ENCODE data around the gene EP400. TPM values are rescaled to one million over a fixed set of nuclear protein-coding genes. Genes with fewer than 3 reads are reported as not detected.
A peak's percentile ranks its signal among the peaks of the same experiment; 100 is the strongest.

Gene EP400
- total and polyA plus RNA-seq, 7 donors = 8.0 to 24.5 (median 18.4) TPM

GRCh38 chr12:131912518-131913274, 37.0 kb upstream of the EP400 start:
- no peaks in the 10 kb centered on the region for H3K9me3 ChIP-seq
- DNase-seq (peak; percentile 79 to 88), ATAC-seq (peak; percentile 51 to 65 (median 56))
- no peak overlapping the region for H3K4me3 ChIP-seq
- TF ChIP-seq, protein P1, sequence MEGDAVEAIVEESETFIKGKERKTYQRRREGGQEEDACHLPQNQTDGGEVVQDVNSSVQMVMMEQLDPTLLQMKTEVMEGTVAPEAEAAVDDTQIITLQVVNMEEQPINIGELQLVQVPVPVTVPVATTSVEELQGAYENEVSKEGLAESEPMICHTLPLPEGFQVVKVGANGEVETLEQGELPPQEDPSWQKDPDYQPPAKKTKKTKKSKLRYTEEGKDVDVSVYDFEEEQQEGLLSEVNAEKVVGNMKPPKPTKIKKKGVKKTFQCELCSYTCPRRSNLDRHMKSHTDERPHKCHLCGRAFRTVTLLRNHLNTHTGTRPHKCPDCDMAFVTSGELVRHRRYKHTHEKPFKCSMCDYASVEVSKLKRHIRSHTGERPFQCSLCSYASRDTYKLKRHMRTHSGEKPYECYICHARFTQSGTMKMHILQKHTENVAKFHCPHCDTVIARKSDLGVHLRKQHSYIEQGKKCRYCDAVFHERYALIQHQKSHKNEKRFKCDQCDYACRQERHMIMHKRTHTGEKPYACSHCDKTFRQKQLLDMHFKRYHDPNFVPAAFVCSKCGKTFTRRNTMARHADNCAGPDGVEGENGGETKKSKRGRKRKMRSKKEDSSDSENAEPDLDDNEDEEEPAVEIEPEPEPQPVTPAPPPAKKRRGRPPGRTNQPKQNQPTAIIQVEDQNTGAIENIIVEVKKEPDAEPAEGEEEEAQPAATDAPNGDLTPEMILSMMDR (IDR thresholded peaks at IDR 0.05) = no peak
- no peaks in the 10 kb centered on the region for H3K27me3 ChIP-seq (ENCODE audit: insufficient read depth in 3 of 3, low read length in 2 of 3)
- H3K36me3 ChIP-seq (ENCODE audit: insufficient read depth in 1 of 2, low read depth in 1 of 2) = peaks cover 0 to 94% of the 10 kb centered on the region in 2 donors
- 61 to 68% (median 66%) methylated on average over 18 to 20 of the region's 20 CpGs for WGBS, 3 donors
- peak overlapping the region; percentile 27 for H3K27ac ChIP-seq
- intact Hi-C loops (cut with DNase I) = no loop called here
- peaks cover 9% of the 10 kb centered on the region for H3K4me1 ChIP-seq

DNA sequence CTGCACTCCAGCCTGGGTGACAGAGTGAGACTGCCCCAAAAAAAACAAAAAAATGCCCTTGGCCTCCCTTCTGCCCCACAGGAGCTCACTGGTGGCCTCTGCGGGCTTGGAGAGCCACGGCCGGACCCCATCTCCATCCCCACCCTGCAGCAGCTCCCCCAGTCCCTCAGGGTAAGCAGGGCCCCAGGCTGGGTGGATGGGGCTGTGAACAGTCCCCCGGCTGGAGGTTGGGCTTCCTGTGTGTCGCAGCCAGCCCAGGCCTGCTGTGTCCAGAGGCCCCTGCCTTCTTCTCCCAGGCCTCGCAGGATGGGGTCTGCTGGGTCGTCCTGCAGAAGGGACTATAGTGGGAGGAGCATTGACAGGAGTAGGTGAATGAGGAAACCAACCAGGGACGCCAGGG, 36.1 kb upstream of the EP400 start:
- Histone ChIP-seq H3K9me3 (no peaks in the 10 kb centered on the region), H3K27ac (no peak overlapping the region), H3K4me3 (no peak overlapping the region), H3K36me3 (ENCODE audit: insufficient read depth in 1 of 2, low read depth in 1 of 2) (peaks cover 0 to 93% of the 10 kb centered on the region in 2 donors), H3K27me3 (ENCODE audit: insufficient read depth in 3 of 3, low read length in 2 of 3) (no peaks in the 10 kb centered on the region), H3K4me1 (peaks cover 9% of the 10 kb centered on the region)
- TF ChIP-seq, protein P1 (IDR thresholded peaks at IDR 0.05) = no peak
- ATAC-seq = no peak
- no peak for DNase-seq
- 89 to 92% (median 91%) methylated on average over 7 to 8 of the region's 8 CpGs for WGBS, 3 donors
- intact Hi-C loops (cut with DNase I) = no loop called here

- 93 to 97% (median 95%) methylated on average over 14 of the region's 14 CpGs for WGBS, 3 donors
- no peak for ATAC-seq
- Histone ChIP-seq H3K27me3 (ENCODE audit: insufficient read depth in 3 of 3, low read length in 2 of 3) (no peaks in the 10 kb centered on the region), H3K36me3 (ENCODE audit: insufficient read depth in 1 of 2, low read depth in 1 of 2) (peaks cover 0 to 91% of the 10 kb centered on the region in 2 donors), H3K4me3 (no peak overlapping the region), H3K9me3 (no peaks in the 10 kb centered on the region), H3K4me1 (peaks cover 9% of the 10 kb centered on the region), H3K27ac (no peak overlapping the region)
- TF ChIP-seq, protein P1 (IDR thresholded peaks at IDR 0.05) = no peak
- intact Hi-C loops (cut with DNase I) = no loop called here
- peak in 1 of 2 donors; percentile 47 for DNase-seq
Observed at GRCh38 chr12:131914179-131914702, 35.5 kb upstream of the EP400 start.

GRCh38 chr12:131915000-131915689, 34.6 kb upstream of the EP400 start:
- intact Hi-C loops (cut with DNase I) = no loop called here
- H3K27me3 ChIP-seq (ENCODE audit: insufficient read depth in 3 of 3, low read length in 2 of 3) = no peaks in the 10 kb centered on the region
- ATAC-seq (no peak), DNase-seq (no peak)
- peaks cover 9% of the 10 kb centered on the region for H3K4me1 ChIP-seq
- H3K36me3 ChIP-seq (ENCODE audit: insufficient read depth in 1 of 2, low read depth in 1 of 2) = peaks cover 0 to 91% of the 10 kb centered on the region in 2 donors
- no peak overlapping the region for H3K4me3 ChIP-seq
- no peak overlapping the region for H3K27ac ChIP-seq
- no peaks in the 10 kb centered on the region for H3K9me3 ChIP-seq
- TF ChIP-seq, protein P1 (IDR thresholded peaks at IDR 0.05) = no peak
- 90 to 94% (median 93%) methylated on average over 14 to 20 of the region's 20 CpGs for WGBS, 3 donors
